ENCODE results near the gene CLEC4E. TPM values are rescaled to one million over a fixed set of nuclear protein-coding genes. Genes with fewer than 3 reads are reported as not detected.
"Not testable (repeated sequence)": the region's sequence is repeated elsewhere in the genome, so short reads cannot be mapped to it uniquely, and the experiment has no call there.

CLEC4E gene
- total RNA-seq (2014; rRNA removed; shearing (Covaris generic)): not detected in 2 replicates
- not detected in 2 replicates for polyA plus RNA-seq (2015; cell fraction: cytosol; rRNA removed)
- not detected in 2 replicates for polyA plus RNA-seq (2015; cell fraction: nucleus; rRNA removed)

DNA sequence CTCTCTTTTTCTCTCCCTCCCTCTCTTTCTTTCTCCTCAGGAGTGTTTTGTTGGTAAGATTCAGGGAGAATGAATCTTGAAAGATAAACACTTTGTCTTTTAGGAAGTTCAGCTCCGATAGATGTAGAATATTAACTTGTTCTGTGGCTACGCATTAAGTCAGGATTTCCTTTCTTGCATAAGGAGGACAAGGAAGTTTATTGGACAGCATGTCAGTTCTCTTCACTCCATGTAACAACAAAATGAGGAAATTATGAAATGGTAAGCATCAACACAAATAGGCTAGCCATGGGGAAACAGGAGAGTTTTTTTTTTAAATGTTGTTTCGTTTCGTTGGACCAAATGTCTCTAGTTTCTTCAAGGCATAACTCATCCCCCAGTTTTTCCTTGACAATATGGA, at the start of gene CLEC4E:
Gene CLEC4E (minus strand): TSS at position 75 of the 400 bp plus-strand sequence. CDS start 108 bp downstream, outside the sequence.
- DNase-seq (ENCODE audit: low read depth, low spot score); in situ Hi-C loops (cut with HindIII; ENCODE audit: low pct_unique_long_range_greater_than_20kb, low sequenced_read_pairs): not testable (repeated sequence)

DNA sequence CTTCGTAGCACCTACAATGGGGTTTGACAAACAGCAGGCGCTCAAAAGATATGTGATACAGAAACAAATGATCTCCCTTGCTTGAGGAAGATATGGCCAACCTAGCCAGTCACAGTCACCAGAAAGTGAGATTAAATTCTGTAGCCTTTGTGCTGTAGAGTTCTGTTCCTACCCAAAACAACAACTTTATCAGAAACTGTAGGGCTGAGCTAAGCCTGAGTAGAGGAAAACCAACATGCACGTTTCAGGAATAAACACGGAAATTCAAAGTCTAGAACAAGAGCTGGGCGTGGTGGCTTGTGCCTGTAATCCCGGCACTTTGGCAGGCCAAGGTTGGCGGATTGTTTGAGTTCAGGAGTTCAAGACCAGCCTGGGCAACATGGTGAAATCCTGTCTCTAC, 49.0 kb upstream of the CLEC4E start:
- no peak for DNase-seq (ENCODE audit: low read depth, low spot score)
- in situ Hi-C loops (cut with HindIII; ENCODE audit: low pct_unique_long_range_greater_than_20kb, low sequenced_read_pairs): no loop called here

GRCh38 chr12:8584478-8584877, 43.8 kb upstream of the CLEC4E start:
- in situ Hi-C loops (cut with HindIII; ENCODE audit: low pct_unique_long_range_greater_than_20kb, low sequenced_read_pairs): not testable (repeated sequence)
- peak; percentile 8 for DNase-seq (ENCODE audit: low read depth, low spot score)

DNA sequence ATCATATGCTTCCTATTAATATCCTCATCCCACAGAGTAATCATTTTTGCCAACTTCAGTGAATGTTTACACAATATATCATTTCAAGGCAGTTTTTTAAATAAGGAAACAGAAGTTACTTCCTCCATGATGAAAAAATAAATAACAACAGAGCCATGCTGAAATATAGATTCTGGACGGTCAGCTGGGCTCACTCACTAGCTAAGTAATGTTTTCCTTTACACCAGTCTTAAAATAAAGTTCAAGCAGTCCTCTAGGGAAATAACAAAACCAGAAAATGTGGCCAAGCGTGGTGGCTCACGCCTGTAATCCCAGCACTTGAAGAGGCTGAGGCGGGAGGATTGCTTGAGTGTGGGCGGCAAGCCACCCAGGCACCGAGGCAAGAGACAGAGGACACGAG, 43.3 kb upstream of the CLEC4E start:
- no peak for DNase-seq (ENCODE audit: low read depth, low spot score)
- in situ Hi-C loops (cut with HindIII; ENCODE audit: low pct_unique_long_range_greater_than_20kb, low sequenced_read_pairs): no loop called here

- in situ Hi-C loops (cut with HindIII; ENCODE audit: low pct_unique_long_range_greater_than_20kb, low sequenced_read_pairs): no loop called here
- no peak for DNase-seq (ENCODE audit: low read depth, low spot score)
Measured at GRCh38 chr12:8581098-8581784, 40.5 kb upstream of the CLEC4E start.

GRCh38 chr12:8577879-8578278, 37.2 kb upstream of the CLEC4E start:
- no peak for DNase-seq (ENCODE audit: low read depth, low spot score)

GRCh38 chr12:8572507-8572906, 31.8 kb upstream of the CLEC4E start:
- in situ Hi-C loops (cut with HindIII; ENCODE audit: low pct_unique_long_range_greater_than_20kb, low sequenced_read_pairs): no loop called here
- no peak for DNase-seq (ENCODE audit: low read depth, low spot score)

More at GRCh38 chr12:8577879-8578278, 37.2 kb upstream of the CLEC4E start:
- in situ Hi-C loops (cut with HindIII; ENCODE audit: low pct_unique_long_range_greater_than_20kb, low sequenced_read_pairs): no loop called here

GRCh38 chr12:8566525-8566924, 25.8 kb upstream of the CLEC4E start:
- no peak for DNase-seq (ENCODE audit: low read depth, low spot score)
- in situ Hi-C loops (cut with HindIII; ENCODE audit: low pct_unique_long_range_greater_than_20kb, low sequenced_read_pairs): no loop called here

- in situ Hi-C loops (cut with HindIII; ENCODE audit: low pct_unique_long_range_greater_than_20kb, low sequenced_read_pairs): not testable (repeated sequence)
Measured at GRCh38 chr12:8566052-8566451, 25.3 kb upstream of the CLEC4E start.

DNA sequence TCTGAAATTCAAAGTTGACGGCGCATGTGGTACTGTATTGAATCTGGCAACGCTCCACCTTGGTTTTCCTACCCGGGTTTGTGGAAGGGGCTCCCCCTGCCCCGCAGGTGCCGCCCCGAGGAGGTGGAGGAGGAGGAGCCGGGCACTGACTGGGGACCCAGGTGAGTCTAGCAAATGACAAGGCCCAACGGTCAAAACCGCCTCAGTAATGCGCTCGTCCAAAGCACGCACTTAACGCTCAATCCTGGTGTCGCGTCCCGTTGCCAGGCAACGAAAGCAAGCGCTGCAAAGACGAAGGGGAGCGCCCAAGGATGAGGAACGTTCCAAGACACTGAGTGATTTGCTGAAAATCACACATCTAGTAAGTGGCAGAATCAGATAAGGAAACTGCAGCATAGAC, 24.0 kb upstream of the CLEC4E start:
- no peak for DNase-seq (ENCODE audit: low read depth, low spot score)
- in situ Hi-C loops (cut with HindIII; ENCODE audit: low pct_unique_long_range_greater_than_20kb, low sequenced_read_pairs): no loop called here

More at GRCh38 chr12:8566052-8566451, 25.3 kb upstream of the CLEC4E start:
- not testable (repeated sequence) for DNase-seq (ENCODE audit: low read depth, low spot score)

GRCh38 chr12:8563356-8563755, 22.7 kb upstream of the CLEC4E start:
- in situ Hi-C loops (cut with HindIII; ENCODE audit: low pct_unique_long_range_greater_than_20kb, low sequenced_read_pairs): no loop called here

DNA sequence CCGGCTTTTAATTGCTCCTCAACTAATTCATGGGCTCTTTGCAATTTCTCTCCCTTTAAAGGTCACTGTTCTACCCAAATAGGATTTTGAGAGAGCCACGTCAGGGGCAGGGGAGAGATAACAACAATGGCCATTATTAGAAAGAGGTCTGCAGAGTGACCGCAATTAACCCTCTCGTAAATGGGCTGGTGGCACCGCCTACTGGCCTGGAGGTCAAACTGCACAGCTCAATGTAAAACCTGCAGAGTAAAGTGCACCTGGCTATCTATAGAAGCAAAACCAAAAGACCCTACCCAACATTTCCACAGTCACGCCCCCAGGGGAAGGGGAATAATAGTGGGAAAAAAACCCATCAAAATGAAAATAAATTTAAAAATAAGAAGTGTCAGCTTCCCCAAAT, 21.6 kb upstream of the CLEC4E start:
- DNase-seq (ENCODE audit: low read depth, low spot score): no peak
- in situ Hi-C loops (cut with HindIII; ENCODE audit: low pct_unique_long_range_greater_than_20kb, low sequenced_read_pairs): no loop called here

More at GRCh38 chr12:8563356-8563755, 22.7 kb upstream of the CLEC4E start:
- no peak for DNase-seq (ENCODE audit: low read depth, low spot score)

DNA sequence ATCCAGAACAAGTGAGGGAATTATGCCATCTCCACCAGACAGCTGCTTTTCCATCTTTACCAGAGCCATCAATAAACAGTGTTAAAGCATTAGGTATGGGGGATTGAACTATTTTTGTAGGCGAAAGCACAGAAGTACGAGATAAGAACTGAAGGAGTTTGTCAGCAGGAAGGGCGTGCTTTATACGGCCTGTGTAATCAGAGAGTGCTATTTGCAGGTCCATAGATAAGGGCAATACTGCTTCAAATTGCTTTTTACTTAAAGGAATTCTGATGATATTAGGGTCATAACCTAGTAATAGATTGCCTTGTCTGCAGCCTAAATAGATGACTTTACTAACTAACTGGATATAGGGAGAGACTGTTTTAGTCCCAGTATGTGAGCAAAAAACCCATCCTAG, 20.3 kb upstream of the CLEC4E start:
- in situ Hi-C loops (cut with HindIII; ENCODE audit: low pct_unique_long_range_greater_than_20kb, low sequenced_read_pairs): no loop called here

GRCh38 chr12:8559676-8560075, 19.0 kb upstream of the CLEC4E start:
- no peak for DNase-seq (ENCODE audit: low read depth, low spot score)
- in situ Hi-C loops (cut with HindIII; ENCODE audit: low pct_unique_long_range_greater_than_20kb, low sequenced_read_pairs): no loop called here

More for the DNA sequence above, 20.3 kb upstream of the CLEC4E start:
- no peak for DNase-seq (ENCODE audit: low read depth, low spot score)

DNA sequence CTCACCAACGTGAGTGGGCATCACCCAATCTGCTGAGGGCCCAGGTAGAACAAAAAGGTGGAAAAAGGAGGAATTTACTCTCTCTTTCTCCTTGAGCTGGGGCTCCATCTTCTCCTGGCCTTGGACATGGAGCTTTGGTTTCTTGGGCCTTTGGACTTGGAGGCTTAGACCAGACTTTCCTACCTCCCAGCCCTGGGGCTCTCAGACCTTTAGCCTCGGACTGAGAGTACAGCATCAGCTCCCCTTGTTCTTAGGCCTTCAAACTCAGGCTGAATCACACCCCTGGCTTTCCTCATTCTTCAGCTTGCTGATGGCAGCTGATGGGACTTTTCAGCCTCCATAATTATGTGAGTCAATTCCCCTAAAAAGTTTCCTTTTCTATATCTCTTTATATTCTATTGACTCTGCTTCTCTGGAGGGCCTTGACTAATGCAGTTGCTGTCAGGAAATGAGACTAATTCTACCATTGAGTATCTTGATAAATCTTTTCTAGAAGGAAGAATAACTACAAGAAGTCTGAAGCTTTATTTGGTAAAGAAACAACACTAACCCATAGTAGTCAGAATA, 15.9 kb upstream of the CLEC4E start:
- in situ Hi-C loops (cut with HindIII; ENCODE audit: low pct_unique_long_range_greater_than_20kb, low sequenced_read_pairs): no loop called here
- no peak for DNase-seq (ENCODE audit: low read depth, low spot score)

DNA sequence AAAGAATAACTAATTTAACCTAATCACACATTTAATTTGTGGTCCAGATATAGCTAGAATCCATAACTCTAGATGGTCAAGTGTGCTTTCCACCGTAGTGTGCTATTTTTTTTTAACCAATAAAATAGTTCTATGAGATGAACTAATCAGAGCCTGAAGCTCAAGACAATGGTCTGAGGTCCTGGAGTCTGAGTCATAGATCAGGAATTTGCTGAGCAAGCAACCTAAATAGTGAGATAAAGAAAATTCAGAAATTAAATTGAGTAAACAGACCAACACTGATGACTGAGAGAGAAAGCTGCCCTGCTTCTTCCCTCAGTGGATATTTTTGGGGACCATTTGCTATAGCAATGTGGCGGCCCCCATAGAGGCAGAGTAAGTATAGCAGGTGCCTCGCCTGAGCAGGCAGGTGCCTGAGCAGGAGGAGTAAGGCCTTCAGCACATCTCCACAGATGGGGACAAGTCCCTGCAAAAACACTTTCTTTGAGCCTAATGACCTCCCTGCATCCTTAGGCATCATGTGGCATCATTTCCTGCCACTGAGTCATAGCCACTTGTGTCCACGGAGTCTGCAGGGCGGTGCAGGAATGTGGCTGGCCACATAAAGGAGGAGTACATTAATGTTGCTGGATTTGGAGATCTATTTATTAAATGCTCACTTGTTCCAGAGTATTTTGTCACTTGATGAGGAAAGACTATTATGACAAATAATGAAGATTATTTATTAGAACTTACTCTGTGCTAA, 13.9 kb upstream of the CLEC4E start:
- in situ Hi-C loops (cut with HindIII; ENCODE audit: low pct_unique_long_range_greater_than_20kb, low sequenced_read_pairs): no loop called here

GRCh38 chr12:8553088-8553627, 12.5 kb upstream of the CLEC4E start:
- in situ Hi-C loops (cut with HindIII; ENCODE audit: low pct_unique_long_range_greater_than_20kb, low sequenced_read_pairs): no loop called here
- DNase-seq (ENCODE audit: low read depth, low spot score): no peak

More for the DNA sequence above, 13.9 kb upstream of the CLEC4E start:
- DNase-seq (ENCODE audit: low read depth, low spot score): no peak

- no peak for DNase-seq (ENCODE audit: low read depth, low spot score)
- in situ Hi-C loops (cut with HindIII; ENCODE audit: low pct_unique_long_range_greater_than_20kb, low sequenced_read_pairs): no loop called here
Measured at GRCh38 chr12:8549381-8549780, 8.7 kb upstream of the CLEC4E start.

All from SK-MEL-5 (cell line).